GM18505 (cell line): ENCODE results near the gene SLC41A3.
"Not testable (repeated sequence)": the region's sequence is repeated elsewhere in the genome, so short reads cannot be mapped to it uniquely, and the experiment has no call there.

Source experiments
- ATAC-seq: cut with Tn5 transposase; IDR thresholded peaks from one replicate; pipeline ENCODE4 v1.9.1; 2021; ENCODE audit not compliant: unreplicated experiment
- POLR2A ChIP-seq: IDR thresholded peaks from 4 replicates; pipeline ENCODE4 v1.6.1; 2011; ENCODE audit warnings: borderline replicate concordance; ENCODE audit not compliant: insufficient read depth, insufficient read length; ENCODE audit errors: extremely low read depth

The SLC41A3 gene

GRCh38 chr3:126076140-126076539 lies 7.8 kb downstream of the SLC41A3 start:
- ATAC-seq = no peak
- TF ChIP-seq POLR2A = no peak

GRCh38 chr3:126070146-126070545 lies 13.8 kb downstream of the SLC41A3 start:
- no peak for TF ChIP-seq POLR2A
- ATAC-seq = no peak

DNA sequence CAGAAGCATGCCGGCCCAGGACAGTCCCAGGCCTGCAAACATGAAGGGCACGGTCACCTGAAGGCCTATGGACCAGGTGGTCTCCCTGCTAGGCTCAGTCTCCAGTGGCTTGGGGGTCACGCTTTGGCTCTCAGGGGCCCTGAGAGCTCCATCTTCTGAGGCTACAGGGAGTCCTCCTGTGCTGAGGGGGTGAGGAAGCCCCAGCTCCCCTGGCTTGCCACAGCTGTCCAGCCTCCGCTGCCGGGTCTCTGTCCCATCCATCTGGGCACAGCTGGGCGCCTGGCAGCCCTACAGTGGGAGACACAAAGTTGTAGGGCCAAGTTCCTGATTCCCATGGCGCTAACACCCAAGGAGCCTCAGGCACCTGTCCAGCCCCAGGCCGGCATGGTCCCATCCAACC lies 16.0 kb downstream of the SLC41A3 start:
- TF ChIP-seq POLR2A = no peak
- no peak for ATAC-seq

DNA sequence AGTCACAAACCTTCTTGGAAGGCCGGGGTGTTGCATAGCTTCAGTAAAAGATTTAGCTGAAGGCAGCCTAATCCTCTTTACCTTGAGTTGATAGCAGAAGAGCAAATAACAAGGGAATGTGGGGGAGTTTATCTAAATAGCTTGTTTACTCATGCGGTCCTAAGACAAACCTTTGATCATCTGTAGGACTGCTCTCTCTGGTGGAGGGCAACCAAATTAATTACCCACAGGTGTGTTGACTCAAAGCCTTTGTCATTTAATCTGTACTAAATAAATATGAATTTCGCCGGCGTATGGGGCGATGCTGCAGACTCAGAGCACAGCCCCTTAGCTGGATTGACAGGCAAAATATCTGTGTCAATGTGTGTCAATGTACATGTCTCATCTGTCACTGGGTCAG lies 17.2 kb downstream of the SLC41A3 start:
- ATAC-seq = not testable (repeated sequence)

DNA sequence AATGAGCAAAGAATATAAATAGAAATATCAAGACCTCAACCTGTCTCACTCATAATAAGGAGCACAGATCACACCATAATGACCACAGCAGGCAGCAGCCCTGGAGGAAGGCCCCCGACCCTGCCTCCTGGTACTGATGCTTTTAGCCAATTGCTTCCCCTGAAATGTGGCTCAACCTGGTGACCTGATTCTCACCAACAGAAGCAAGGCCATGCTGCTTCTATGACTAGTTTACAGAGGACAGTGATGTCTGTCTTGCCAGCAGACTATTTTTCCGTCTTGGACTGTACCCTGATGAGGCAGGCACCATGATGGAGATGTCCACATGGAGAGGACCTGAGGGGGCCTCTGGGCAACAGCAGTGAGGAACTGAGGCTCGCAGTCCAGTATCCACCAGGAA lies 18.0 kb downstream of the SLC41A3 start:
- TF ChIP-seq POLR2A = no peak
- no peak for ATAC-seq

DNA sequence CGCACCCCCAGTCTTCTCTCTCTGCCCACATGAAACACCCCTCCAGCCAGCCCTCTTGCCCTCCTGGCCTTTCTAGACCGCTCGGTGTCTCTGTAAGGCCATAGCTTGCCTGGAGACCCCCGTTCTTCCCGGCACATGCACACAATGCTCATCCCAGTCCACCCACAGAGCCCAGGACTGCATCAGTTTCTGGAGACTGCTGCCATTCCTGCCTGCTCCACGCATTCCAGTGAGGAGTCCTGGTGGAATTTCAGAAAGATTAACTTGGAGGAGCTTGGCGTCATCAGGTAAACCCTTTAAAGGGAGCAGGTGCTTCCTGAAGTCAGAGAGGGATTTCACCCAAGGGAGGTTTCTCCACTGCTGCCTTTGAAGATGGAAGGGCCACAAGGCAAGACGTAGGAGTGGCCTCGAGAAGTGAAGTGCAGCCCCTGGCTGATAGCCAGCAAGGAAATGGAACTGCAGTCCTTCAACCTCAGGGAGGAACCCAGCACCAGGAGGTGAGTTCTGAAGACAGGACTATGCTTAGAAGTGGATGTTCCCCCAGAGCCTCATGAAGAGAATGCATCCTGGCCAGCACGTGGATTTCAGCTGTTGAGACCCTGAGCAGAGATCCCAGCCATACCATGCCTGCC lies 19.2 kb downstream of the SLC41A3 start:
- ATAC-seq = no peak
- TF ChIP-seq POLR2A = no peak

DNA sequence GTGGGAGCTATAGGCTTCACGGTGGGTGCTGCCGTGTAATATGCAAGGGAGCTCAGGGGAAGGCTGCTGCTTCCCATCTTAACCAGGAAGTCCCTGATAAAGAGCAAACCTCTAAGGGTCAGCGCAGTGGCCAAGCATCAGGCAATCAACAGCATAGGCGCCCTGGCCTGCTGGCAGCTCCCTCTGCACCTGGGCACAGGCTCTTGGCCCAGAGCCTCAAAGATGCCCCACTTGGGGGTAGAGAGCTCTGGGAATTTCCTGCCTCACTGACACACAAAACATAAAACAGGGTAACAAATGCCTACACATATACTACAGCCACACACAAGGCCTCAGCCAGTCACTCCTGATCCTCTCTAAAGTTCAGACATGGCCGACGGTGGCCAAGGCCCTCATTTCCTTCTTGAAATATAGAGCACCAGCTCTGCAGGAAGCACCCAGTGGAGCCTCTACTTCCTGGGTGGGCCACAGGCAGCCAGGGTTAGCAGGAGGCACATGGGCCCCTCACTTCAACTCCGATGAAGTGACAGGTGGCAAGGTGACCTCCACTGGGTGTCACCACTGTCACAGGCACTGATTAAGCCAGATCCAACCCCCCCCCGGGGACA lies 20.5 kb downstream of the SLC41A3 start:
- no peak for ATAC-seq
- TF ChIP-seq POLR2A = no peak

DNA sequence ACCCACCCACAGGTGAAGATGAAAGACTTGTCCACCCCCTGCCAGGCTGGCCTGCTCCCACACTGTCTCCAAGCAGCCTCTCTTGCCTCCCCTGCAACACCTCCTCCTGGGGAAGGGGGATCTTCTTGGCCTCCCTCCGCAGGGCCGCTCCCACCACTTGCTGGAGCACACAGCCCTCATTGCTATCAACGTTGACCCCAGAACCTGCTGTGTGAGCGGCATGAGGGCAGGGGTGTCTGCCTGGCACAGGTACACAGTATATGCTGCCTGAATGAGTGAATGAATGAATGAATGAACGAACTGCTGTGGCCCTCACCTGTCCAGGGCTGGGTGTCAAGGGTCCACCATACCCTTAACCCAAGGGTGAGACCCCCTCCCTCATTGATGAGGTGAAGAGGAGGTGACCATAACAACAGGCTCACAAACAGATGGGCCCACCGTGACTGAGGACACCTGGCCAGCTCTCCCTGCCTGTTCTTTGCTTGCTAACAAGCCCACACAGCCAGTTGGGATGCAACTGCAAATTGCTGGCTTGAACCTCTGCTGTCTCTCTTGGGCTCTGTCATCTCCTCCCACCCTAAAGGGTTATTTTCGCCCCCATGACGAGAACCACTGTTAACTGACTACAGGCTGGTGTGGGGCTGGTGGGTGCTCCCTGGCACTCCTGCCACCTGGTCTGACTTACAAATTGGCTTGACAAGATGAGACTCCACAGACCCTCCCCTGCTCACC lies 22.5 kb downstream of the SLC41A3 start:
- ATAC-seq = no peak
- no peak for TF ChIP-seq POLR2A

GRCh38 chr3:126060613-126061145 lies 23.2 kb downstream of the SLC41A3 start:
- ATAC-seq = no peak
- TF ChIP-seq POLR2A = no peak

GRCh38 chr3:126058666-126059065 lies 25.3 kb downstream of the SLC41A3 start:
- no peak for ATAC-seq
- no peak for TF ChIP-seq POLR2A

DNA sequence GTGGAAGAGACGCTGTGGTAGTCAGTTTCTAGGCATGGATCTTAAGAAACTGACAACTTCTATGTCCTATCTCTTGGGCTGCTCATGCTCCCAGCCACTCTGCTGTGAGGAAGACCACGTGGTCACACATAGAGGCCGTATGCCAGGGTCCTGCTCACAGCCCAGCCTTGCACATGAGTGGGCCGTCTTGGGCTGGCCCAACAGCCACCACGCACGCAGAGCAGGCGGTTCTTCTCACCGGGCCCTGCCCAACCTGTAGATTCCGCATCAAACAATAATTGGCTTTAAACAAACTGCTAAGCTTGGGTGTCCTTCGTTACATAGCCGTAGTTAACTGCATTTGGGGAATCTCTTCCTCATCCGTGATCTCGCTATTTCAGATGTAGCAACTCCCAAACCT lies 26.0 kb downstream of the SLC41A3 start:
- no peak for TF ChIP-seq POLR2A
- no peak for ATAC-seq

GRCh38 chr3:126057501-126057819 lies 26.5 kb downstream of the SLC41A3 start:
- no peak for ATAC-seq
- no peak for TF ChIP-seq POLR2A

DNA sequence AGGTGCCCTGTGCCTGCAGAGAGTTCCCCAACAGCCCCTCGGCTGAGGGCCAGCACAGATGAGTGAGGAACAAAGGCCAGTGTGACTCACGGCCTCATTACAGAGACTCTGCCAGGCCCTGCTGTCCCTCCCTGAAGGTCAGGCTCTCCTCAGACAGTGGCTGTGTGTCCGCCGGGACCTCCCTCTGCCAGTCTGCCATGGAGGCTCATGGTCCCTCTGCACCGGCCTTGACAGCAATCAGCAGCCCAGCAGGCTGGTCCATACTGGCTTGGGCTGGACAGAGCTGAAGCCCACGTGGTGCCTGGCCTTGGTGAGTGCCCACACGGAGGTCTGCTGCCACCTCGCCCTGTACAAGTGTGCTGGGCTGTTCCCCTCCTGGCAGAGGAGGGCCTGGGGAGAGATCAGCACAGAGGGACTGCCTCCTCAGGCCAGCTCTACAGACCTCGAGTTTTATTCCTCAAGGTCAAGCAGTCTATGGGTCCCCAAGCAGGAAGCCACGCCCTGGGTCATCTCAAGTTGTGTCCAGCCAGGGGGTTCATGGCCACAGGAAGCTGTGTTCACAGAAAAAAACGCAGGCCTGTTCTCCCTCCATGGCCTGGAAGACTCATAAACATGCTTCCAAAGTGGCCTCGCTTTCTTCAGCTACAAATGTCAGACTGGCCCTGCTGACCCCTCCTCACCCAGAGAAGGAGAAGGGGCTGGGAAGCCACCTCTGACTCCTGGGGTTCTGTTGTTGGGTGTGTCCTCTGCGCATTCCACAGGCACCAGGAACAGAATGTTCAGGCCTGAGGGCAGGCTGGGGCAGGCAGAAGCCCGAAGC lies 27.0 kb downstream of the SLC41A3 start:
- TF ChIP-seq POLR2A = no peak

More for the DNA sequence above, 27.0 kb downstream of the SLC41A3 start:
- ATAC-seq = no peak
